Skeletal muscle satellite cell (primary cell): ENCODE results near the gene EREG.

Source experiments
- H3K27me3 ChIP-seq: 2 replicates; pipeline ENCODE4 v1.7.0; 2013; ENCODE audit warnings: low read length; ENCODE audit not compliant: control insufficient read depth, insufficient read depth
- H3K36me3 ChIP-seq: 2 replicates; pipeline ENCODE4 v1.7.0; 2013; ENCODE audit warnings: mild to moderate bottlenecking, control low read depth, low read length; ENCODE audit not compliant: insufficient read depth
- H3K4me1 ChIP-seq: 2 replicates; pipeline ENCODE4 v1.7.0; 2013; ENCODE audit warnings: low read length; ENCODE audit not compliant: control insufficient read depth, insufficient read depth
- H3K4me2 ChIP-seq: 2 replicates; pipeline ENCODE4 v1.7.0; 2013; ENCODE audit warnings: mild to moderate bottlenecking, low read length
- H3K4me3 ChIP-seq: 2 replicates; pipeline ENCODE4 v1.7.0; 2013; ENCODE audit warnings: low read length
- H3K9ac ChIP-seq: 2 replicates; pipeline ENCODE4 v1.7.0; 2013; ENCODE audit warnings: mild to moderate bottlenecking, low read depth, low read length, moderate library complexity
- H3K9me3 ChIP-seq: replicated peaks from 2 replicates; pipeline ENCODE4 v1.7.0; 2013; ENCODE audit warnings: mild to moderate bottlenecking, control low read depth, low read length

The EREG gene

GRCh38 chr4:74412225-74412624, 47.3 kb downstream of the EREG start:
- no peaks in the 10 kb centered on the region for H3K36me3 ChIP-seq
- no peak overlapping the region for H3K9ac ChIP-seq
- no peaks in the 10 kb centered on the region for H3K27me3 ChIP-seq
- no peaks in the 10 kb centered on the region for H3K4me1 ChIP-seq
- no peak overlapping the region for H3K4me3 ChIP-seq
- no peaks in the 10 kb centered on the region for H3K9me3 ChIP-seq
- H3K4me2 ChIP-seq = no peak overlapping the region

GRCh38 chr4:74413265-74413664, 48.3 kb downstream of the EREG start:
- no peak overlapping the region for H3K4me2 ChIP-seq
- H3K9ac ChIP-seq = no peak overlapping the region
- H3K4me3 ChIP-seq = no peak overlapping the region
- H3K36me3 ChIP-seq = no peaks in the 10 kb centered on the region
- no peaks in the 10 kb centered on the region for H3K27me3 ChIP-seq
- H3K9me3 ChIP-seq = no peaks in the 10 kb centered on the region
- peaks cover 6% of the 10 kb centered on the region for H3K4me1 ChIP-seq

DNA sequence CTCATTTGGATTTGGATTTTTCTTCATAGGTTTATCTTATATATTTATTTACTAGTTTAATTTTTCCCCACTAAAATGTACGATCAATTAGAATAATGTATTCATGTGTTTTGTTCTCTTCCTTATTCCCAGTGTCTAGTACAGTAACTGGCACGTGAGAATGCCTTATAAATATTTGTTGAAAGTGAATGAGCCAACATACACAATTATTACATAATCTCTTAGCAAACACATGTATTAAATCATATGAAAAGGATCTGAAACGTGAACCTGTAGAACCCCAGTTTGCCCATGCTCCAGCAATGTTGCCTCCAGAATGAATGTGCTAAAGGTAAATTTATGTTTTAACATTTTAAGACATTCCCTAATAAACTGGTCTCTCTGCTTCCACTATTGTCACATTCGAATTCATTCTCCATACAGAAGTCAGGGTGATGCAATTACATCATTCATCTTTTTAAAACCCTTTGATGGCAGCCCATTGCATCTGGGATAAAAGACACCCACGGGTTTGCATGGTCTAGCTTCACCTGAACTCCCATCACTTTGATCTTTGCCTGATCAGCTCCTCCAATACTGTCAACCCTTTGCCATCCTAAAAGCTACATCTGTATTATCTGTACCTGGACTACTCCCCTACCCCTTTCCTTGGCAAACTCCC, 49.3 kb downstream of the EREG start:
- Histone ChIP-seq H3K4me3 (no peak overlapping the region), H3K36me3 (no peaks in the 10 kb centered on the region)

DNA sequence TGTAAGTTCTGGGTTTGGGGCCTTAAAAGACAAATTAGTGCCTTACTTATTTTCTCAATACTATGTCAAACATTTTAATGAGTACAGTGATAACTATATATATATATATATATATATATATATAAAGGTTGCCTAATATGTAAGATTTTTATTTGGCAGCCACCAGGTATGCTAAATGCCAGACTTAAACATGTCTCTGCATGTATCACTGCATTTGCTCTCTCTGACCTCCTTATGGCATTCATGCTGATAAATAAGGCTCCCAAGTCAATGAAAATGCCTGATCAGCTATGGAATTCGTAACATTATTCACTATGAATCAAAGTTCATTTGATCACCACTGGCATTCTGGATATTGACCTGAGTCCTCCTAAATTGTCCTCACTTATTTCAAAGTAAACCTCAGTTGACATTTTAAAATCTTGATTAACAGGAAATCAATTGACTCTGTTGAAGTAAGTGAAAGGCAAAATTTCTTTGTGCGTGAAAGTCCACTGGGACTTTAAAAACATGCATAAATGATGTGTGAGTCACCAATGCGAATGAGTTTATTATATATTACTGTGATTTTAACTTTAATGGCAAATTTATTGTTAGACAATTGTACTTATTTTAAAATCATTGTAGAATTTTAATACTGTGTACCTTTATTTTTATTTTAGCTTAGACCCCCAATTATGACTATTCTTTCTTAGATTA, 50.8 kb downstream of the EREG start:
- Histone ChIP-seq H3K4me1 (peaks cover 15% of the 10 kb centered on the region), H3K9ac (no peak overlapping the region), H3K36me3 (no peaks in the 10 kb centered on the region), H3K4me3 (no peak overlapping the region), H3K4me2 (no peak overlapping the region), H3K27me3 (no peaks in the 10 kb centered on the region), H3K9me3 (no peaks in the 10 kb centered on the region)

More for the DNA sequence above, 49.3 kb downstream of the EREG start:
- Histone ChIP-seq H3K9ac (no peak overlapping the region), H3K4me2 (no peak overlapping the region), H3K9me3 (no peaks in the 10 kb centered on the region), H3K4me1 (peaks cover 15% of the 10 kb centered on the region), H3K27me3 (no peaks in the 10 kb centered on the region)

- no peaks in the 10 kb centered on the region for H3K9me3 ChIP-seq
- H3K27me3 ChIP-seq = no peaks in the 10 kb centered on the region
- H3K4me2 ChIP-seq = peak overlapping the region; percentile 1
- peaks cover 19% of the 10 kb centered on the region for H3K4me1 ChIP-seq
- H3K9ac ChIP-seq = no peak overlapping the region
- H3K4me3 ChIP-seq = no peak overlapping the region
- H3K36me3 ChIP-seq = no peaks in the 10 kb centered on the region
Observed at GRCh38 chr4:74418063-74418670, 53.2 kb downstream of the EREG start.

GRCh38 chr4:74420863-74421262, 55.9 kb downstream of the EREG start:
- Histone ChIP-seq H3K4me2 (no peak overlapping the region), H3K36me3 (no peaks in the 10 kb centered on the region), H3K4me3 (no peak overlapping the region), H3K9ac (no peak overlapping the region), H3K4me1 (peaks cover 29% of the 10 kb centered on the region), H3K9me3 (no peaks in the 10 kb centered on the region), H3K27me3 (no peaks in the 10 kb centered on the region)

DNA sequence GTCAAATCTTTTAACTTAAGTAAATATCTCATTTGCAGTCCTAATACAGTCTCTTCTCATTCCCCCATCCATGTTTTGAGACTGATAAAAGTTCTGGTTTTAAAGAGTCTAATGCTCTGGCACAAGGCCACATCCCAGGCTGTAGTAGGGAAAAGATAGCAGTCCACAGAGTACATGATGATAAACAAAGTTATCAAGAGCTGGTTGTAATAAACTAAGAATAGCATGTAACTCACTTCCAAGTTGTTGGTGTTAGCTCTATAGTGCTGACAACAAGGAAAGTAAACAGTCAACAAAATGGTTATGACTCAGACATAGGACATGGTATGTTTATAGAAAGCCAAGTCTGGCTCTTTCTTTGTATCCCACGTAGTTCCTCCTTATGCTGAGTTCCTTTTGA, 58.2 kb downstream of the EREG start:
- Histone ChIP-seq H3K9ac (no peak overlapping the region), H3K4me3 (no peak overlapping the region), H3K4me2 (no peak overlapping the region), H3K9me3 (no peaks in the 10 kb centered on the region), H3K4me1 (peaks cover 35% of the 10 kb centered on the region), H3K36me3 (no peaks in the 10 kb centered on the region), H3K27me3 (no peaks in the 10 kb centered on the region)

GRCh38 chr4:74424111-74424510, 59.2 kb downstream of the EREG start:
- Histone ChIP-seq H3K4me1 (peaks cover 34% of the 10 kb centered on the region), H3K4me2 (no peak overlapping the region), H3K9me3 (no peaks in the 10 kb centered on the region), H3K27me3 (no peaks in the 10 kb centered on the region), H3K9ac (no peak overlapping the region), H3K36me3 (no peaks in the 10 kb centered on the region), H3K4me3 (no peak overlapping the region)

GRCh38 chr4:74426101-74426500, 61.2 kb downstream of the EREG start:
- Histone ChIP-seq H3K4me1 (peaks cover 41% of the 10 kb centered on the region), H3K4me2 (peak overlapping the region; percentile 16), H3K27me3 (no peaks in the 10 kb centered on the region), H3K36me3 (no peaks in the 10 kb centered on the region), H3K4me3 (peak overlapping the region; percentile 3), H3K9me3 (no peaks in the 10 kb centered on the region), H3K9ac (peak overlapping the region; percentile 44)

DNA sequence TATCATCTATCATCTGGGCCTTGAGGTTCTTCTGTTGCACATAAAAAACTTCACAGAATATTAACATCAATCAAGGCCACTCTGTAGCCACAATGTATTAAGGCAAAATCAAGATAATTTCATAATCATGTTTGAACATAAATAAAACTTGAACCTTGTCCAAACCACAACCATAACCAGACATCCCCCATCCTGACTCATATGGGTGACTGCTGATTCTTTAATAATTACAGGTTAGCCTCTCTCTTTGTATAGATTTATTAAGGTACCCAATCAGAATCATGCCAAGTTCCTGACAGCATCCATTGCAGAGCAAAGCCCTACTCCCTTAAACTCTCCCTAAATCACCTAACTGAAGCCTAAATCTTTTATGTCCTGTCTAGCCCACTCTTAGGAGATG, 63.3 kb downstream of the EREG start:
- Histone ChIP-seq H3K27me3 (no peaks in the 10 kb centered on the region), H3K4me1 (peaks cover 52% of the 10 kb centered on the region), H3K4me2 (no peak overlapping the region), H3K9me3 (no peaks in the 10 kb centered on the region), H3K9ac (no peak overlapping the region), H3K36me3 (no peaks in the 10 kb centered on the region), H3K4me3 (no peak overlapping the region)

- no peaks in the 10 kb centered on the region for H3K36me3 ChIP-seq
- no peak overlapping the region for H3K4me2 ChIP-seq
- no peak overlapping the region for H3K9ac ChIP-seq
- H3K9me3 ChIP-seq = no peaks in the 10 kb centered on the region
- H3K4me1 ChIP-seq = peaks cover 46% of the 10 kb centered on the region
- H3K27me3 ChIP-seq = no peaks in the 10 kb centered on the region
- H3K4me3 ChIP-seq = no peak overlapping the region
Observed at GRCh38 chr4:74431113-74431826, 66.3 kb downstream of the EREG start.
